Calu3 (cell line): Measurements from ENCODE around the gene ARPC5L. TPM values are rescaled to one million over a fixed set of nuclear protein-coding genes. Genes with fewer than 3 reads are reported as not detected.

ENCODE experiments used
- BruUV-seq: library from RNA; stranded (reverse); fragments of 400-500 nt; replicated peaks from 2 replicates; lab custom pipeline; 2021; lab: Mats Ljungman, UMichigan
- CTCF ChIA-PET: fragments of 300-600 bp; sonication (Branson Sonifier 250); formaldehyde crosslinking; loops from one replicate; lab custom pipeline; 2022; ENCODE audit warnings: antibody characterized with exemption; lab: Charles Lee
- DNase-seq: peaks from one replicate; pipeline ENCODE4 v3.0.0; 2022
- H3K27ac Mint-ChIP-seq: one replicate; pipeline ENCODE4 v1.8.0; 2022; ENCODE audit warnings: mixed read lengths; ENCODE audit not compliant: unreplicated experiment
- H3K27me3 Mint-ChIP-seq: one replicate; pipeline ENCODE4 v1.8.0; 2022; ENCODE audit warnings: mixed read lengths; ENCODE audit not compliant: unreplicated experiment
- H3K36me3 Mint-ChIP-seq: one replicate; pipeline ENCODE4 v1.8.0; 2022; ENCODE audit warnings: mild to moderate bottlenecking, moderate library complexity, mixed read lengths; ENCODE audit not compliant: insufficient read depth, unreplicated experiment
- H3K4me1 Mint-ChIP-seq: one replicate; pipeline ENCODE4 v1.8.0; 2022; ENCODE audit warnings: mild to moderate bottlenecking, low read depth, mixed read lengths; ENCODE audit not compliant: unreplicated experiment
- H3K4me3 Mint-ChIP-seq: one replicate; pipeline ENCODE4 v1.8.0; 2022; ENCODE audit warnings: mild to moderate bottlenecking, low read depth, moderate library complexity, mixed read lengths; ENCODE audit not compliant: unreplicated experiment
- H3K9me3 Mint-ChIP-seq: one replicate; pipeline ENCODE4 v1.8.0; 2022; ENCODE audit warnings: low read depth, mixed read lengths; ENCODE audit not compliant: unreplicated experiment
- CTCF ChIP-seq: fragments of 200-600 bp; IDR thresholded peaks from one replicate; pipeline ENCODE4 v1.8.0; 2022; ENCODE audit warnings: antibody characterized with exemption; ENCODE audit not compliant: unreplicated experiment
- intact Hi-C: fragments of 100-400 bp; cut with micrococcal nuclease; formaldehyde crosslinking; loops from one replicate; pipeline ENCODE4 v1.10.0; 2022; ENCODE audit not compliant: unreplicated experiment
- total RNA-seq: library from RNA; stranded (reverse); gene quantifications from 2 replicates; pipeline ENCODE4 v1.2.3, GENCODE V29; 2022

The ARPC5L gene
- total RNA-seq, 1 experiment from 2014 or later, result 33.2 TPM

- BruUV-seq, result no TSS peak
- TF ChIP-seq CTCF, result no peak
- peaks cover 9% of the 10 kb centered on the region for H3K4me1 Mint-ChIP-seq
- H3K27ac Mint-ChIP-seq, result peak overlapping the region; percentile 92
- DNase-seq, result no peak
- no peaks in the 10 kb centered on the region for H3K27me3 Mint-ChIP-seq
- intact Hi-C loops, result no loop called here
- CTCF ChIA-PET, result interaction anchor here (1.4 kb wide), 1 partner anchor 48 kb away, joined by 3 read pairs; no protein-coding TSS in a partner anchor
- H3K4me3 Mint-ChIP-seq, result peak overlapping the region; percentile 83
- peaks cover 71% of the 10 kb centered on the region for H3K36me3 Mint-ChIP-seq
- no peaks in the 10 kb centered on the region for H3K9me3 Mint-ChIP-seq
These were observed 1.9 kb upstream of the ARPC5L start for GRCh38 chr9:124859803-124860581.

DNA sequence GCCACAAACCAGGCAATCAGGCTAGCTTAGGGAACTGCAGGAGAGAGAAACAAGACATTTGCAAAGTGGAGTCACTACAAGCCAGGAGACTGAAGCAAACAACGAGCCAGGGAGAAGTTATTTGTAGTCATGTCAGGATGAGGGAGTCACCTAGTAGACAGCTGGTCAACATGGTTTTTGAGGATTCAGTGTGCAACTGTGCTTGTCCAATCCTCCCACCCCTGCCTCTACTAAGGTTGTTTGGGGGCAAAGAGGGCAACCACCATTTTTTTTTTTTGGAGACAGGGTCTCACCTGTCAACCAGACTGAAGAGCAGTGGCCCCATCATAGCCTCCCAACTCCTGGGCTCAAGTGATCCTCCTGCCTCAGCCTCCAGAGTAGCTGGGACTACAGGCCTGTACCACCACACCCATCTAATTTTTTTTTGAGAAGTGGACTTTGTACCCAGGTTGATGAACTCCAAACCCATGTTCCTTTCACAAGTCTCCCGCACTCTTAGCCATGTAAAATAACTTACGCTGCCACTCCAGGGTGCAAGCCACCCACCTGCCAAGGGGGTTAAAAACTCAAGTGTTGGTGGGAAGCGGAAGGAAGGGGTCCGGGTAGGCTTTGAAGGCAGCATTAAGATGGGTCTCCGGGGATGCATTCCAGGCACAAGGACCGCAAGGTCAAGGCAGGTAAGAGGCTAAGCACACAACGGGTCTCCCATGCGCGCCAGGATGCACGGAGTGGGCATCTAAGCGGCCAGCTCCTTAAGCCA, 1.2 kb upstream of the ARPC5L start:
- Mint-ChIP-seq H3K36me3 (peaks cover 64% of the 10 kb centered on the region), H3K4me1 (peaks cover 9% of the 10 kb centered on the region), H3K4me3 (peak overlapping the region; percentile 83), H3K9me3 (no peaks in the 10 kb centered on the region), H3K27me3 (no peaks in the 10 kb centered on the region), H3K27ac (peak overlapping the region; percentile 92)
- intact Hi-C loops, result no loop called here
- CTCF ChIA-PET, result interaction anchor here (0.9 to 1.7 kb wide), 3 partner anchors 8 to 49 kb away, joined by 3 to 4 read pairs (median 4); partner anchors contain the start of gene WDR38
- BruUV-seq, result no TSS peak
- no peak for TF ChIP-seq CTCF
- DNase-seq, result no peak

GRCh38 chr9:124863371-124863871, 1.5 kb downstream of the ARPC5L start:
- Mint-ChIP-seq H3K27me3 (no peaks in the 10 kb centered on the region), H3K4me1 (peaks cover 9% of the 10 kb centered on the region), H3K36me3 (peaks cover 52% of the 10 kb centered on the region), H3K9me3 (no peaks in the 10 kb centered on the region), H3K27ac (no peak overlapping the region), H3K4me3 (no peak overlapping the region)
- no TSS peak for BruUV-seq
- no peak for TF ChIP-seq CTCF
- CTCF ChIA-PET, result interaction anchor here (0.9 kb wide), 1 partner anchor 10 kb away, joined by 3 read pairs; the partner anchor contains the start of gene WDR38
- DNase-seq, result no peak
- intact Hi-C loops, result no loop called here
